GM21360 (cell line): ENCODE measurements around the gene NXPE4.
"Not testable (repeated sequence)": the region's sequence is repeated elsewhere in the genome, so short reads cannot be mapped to it uniquely, and the experiment has no call there.

ENCODE experiments used
- ATAC-seq: cut with Tn5 transposase; IDR thresholded peaks from one replicate; pipeline ENCODE4 v1.9.1; 2021; ENCODE audit warnings: mild to moderate bottlenecking, moderate library complexity; ENCODE audit not compliant: unreplicated experiment

Gene NXPE4

GRCh38 chr11:114610984-114611944, 15.7 kb upstream of the NXPE4 start:
- ATAC-seq: no peak

- no peak for ATAC-seq
Observed at GRCh38 chr11:114610550-114610949, 15.0 kb upstream of the NXPE4 start.

GRCh38 chr11:114609429-114609828, 13.8 kb upstream of the NXPE4 start:
- no peak for ATAC-seq

GRCh38 chr11:114608605-114609004, 13.0 kb upstream of the NXPE4 start:
- ATAC-seq: not testable (repeated sequence)

GRCh38 chr11:114607753-114608459, 12.3 kb upstream of the NXPE4 start:
- no peak for ATAC-seq

GRCh38 chr11:114606802-114607075, 11.2 kb upstream of the NXPE4 start:
- ATAC-seq: not testable (repeated sequence)

- ATAC-seq: no peak
Observed at GRCh38 chr11:114606003-114606801, 10.6 kb upstream of the NXPE4 start.

- no peak for ATAC-seq
Observed at GRCh38 chr11:114605370-114605769, 9.8 kb upstream of the NXPE4 start.

- no peak for ATAC-seq
Observed at GRCh38 chr11:114604886-114605285, 9.3 kb upstream of the NXPE4 start.

GRCh38 chr11:114604179-114604813, 8.7 kb upstream of the NXPE4 start:
- no peak for ATAC-seq

- ATAC-seq: not testable (repeated sequence)
Observed at GRCh38 chr11:114603151-114603550, 7.6 kb upstream of the NXPE4 start.

GRCh38 chr11:114598461-114598860, 2.9 kb upstream of the NXPE4 start:
- ATAC-seq: no peak

GRCh38 chr11:114596175-114596919, 761 bp upstream of the NXPE4 start:
- no peak for ATAC-seq

GRCh38 chr11:114594703-114595102, 883 bp downstream of the NXPE4 start:
- ATAC-seq: no peak

- no peak for ATAC-seq
Observed at GRCh38 chr11:114587398-114587953, 8.1 kb downstream of the NXPE4 start.

GRCh38 chr11:114586797-114587196, 8.8 kb downstream of the NXPE4 start:
- no peak for ATAC-seq

GRCh38 chr11:114571712-114572111, 23.9 kb downstream of the NXPE4 start:
- ATAC-seq: no peak

GRCh38 chr11:114569801-114570200, 25.8 kb downstream of the NXPE4 start:
- ATAC-seq: no peak

GRCh38 chr11:114566276-114566675, 29.3 kb downstream of the NXPE4 start:
- ATAC-seq: no peak

- ATAC-seq: no peak
Observed at GRCh38 chr11:114564831-114565230, 30.8 kb downstream of the NXPE4 start.
